Activated CD8-positive, alpha-beta T cell treated with anti-CD3 and anti-CD28 coated beads for 36 hours (primary cell): Measurements from ENCODE around the gene FSTL4. TPM values are rescaled to one million over a fixed set of nuclear protein-coding genes. Genes with fewer than 3 reads are reported as not detected.

ENCODE experiments used
- ATAC-seq: fragments of 200-7000 bp; cut with Tn5 transposase; one replicate; pipeline ENCODE4 v1.10.0; 2021; ENCODE audit warnings: mild to moderate bottlenecking, moderate library complexity
- CTCF ChIA-PET: fragments of 350-600 bp; sonication (Branson Sonifier 250); formaldehyde crosslinking; loops from one replicate; lab custom pipeline; 2021; ENCODE audit warnings: antibody characterized with exemption; lab: Charles Lee
- POLR2A ChIA-PET: fragments of 350-600 bp; sonication (Branson Sonifier 250); formaldehyde crosslinking; loops from one replicate; lab custom pipeline; 2021; ENCODE audit warnings: antibody characterized with exemption; lab: Charles Lee
- DNase-seq: peaks from one replicate; pipeline ENCODE4 v3.0.0-alpha.2; 2020
- H3K27ac Mint-ChIP-seq: one replicate; pipeline ENCODE4 v1.8.0; 2021; ENCODE audit warnings: mild to moderate bottlenecking, mixed read lengths
- H3K27me3 Mint-ChIP-seq: one replicate; pipeline ENCODE4 v1.8.0; 2021; ENCODE audit warnings: mixed read lengths
- H3K36me3 Mint-ChIP-seq: one replicate; pipeline ENCODE4 v1.8.0; 2021; ENCODE audit warnings: low read depth, mixed read lengths
- H3K4me1 Mint-ChIP-seq: one replicate; pipeline ENCODE4 v1.8.0; 2021; ENCODE audit warnings: low read depth, mixed read lengths
- H3K4me3 Mint-ChIP-seq: one replicate; pipeline ENCODE4 v1.8.0; 2021; ENCODE audit warnings: mild to moderate bottlenecking, moderate library complexity, mixed read lengths
- H3K9me3 Mint-ChIP-seq: one replicate; pipeline ENCODE4 v1.8.0; 2021; ENCODE audit warnings: mixed read lengths
- intact Hi-C: fragments of 100-400 bp; cut with micrococcal nuclease; formaldehyde crosslinking; loops from one replicate; pipeline ENCODE4 v1.10.0; 2022
- total RNA-seq, 2 experiments: library from RNA; stranded (reverse); gene quantifications; one replicate each; pipeline ENCODE4 v1.2.3, GENCODE V29; 2021
- TF ChIP-seq, protein P1 (sequence below): fragments of 200-600 bp; IDR thresholded peaks from one replicate; pipeline ENCODE4 v1.8.0; 2022; ENCODE audit warnings: antibody characterized with exemption, mild to moderate bottlenecking

The FSTL4 gene
- total RNA-seq, 2 experiments from 2014 or later: not detected

DNA sequence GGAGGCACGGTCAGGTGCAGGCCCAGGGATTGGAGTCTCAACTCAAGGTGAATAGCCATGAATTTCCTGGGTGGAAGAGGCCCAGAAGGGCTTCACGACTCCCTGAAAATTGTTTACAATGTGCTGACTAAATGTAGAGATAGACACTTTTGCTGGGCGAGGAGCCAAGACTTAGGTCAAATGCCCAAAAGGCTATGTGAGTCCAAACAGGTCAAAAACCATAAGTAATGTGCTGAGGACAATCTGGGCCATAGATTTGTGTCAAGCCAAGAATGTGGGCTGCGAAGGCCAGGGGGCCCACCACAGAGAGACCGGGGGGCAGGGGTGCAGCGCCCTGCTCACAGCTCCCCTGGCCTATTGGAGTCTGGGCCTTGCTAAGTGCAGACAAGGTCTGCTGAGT is 362.7 kb downstream of the FSTL4 start:
- DNase-seq: no peak
- no peaks in the 10 kb centered on the region for H3K27me3 Mint-ChIP-seq
- no peak overlapping the region for H3K27ac Mint-ChIP-seq
- no peak overlapping the region for H3K4me3 Mint-ChIP-seq
- TF ChIP-seq, protein P1, sequence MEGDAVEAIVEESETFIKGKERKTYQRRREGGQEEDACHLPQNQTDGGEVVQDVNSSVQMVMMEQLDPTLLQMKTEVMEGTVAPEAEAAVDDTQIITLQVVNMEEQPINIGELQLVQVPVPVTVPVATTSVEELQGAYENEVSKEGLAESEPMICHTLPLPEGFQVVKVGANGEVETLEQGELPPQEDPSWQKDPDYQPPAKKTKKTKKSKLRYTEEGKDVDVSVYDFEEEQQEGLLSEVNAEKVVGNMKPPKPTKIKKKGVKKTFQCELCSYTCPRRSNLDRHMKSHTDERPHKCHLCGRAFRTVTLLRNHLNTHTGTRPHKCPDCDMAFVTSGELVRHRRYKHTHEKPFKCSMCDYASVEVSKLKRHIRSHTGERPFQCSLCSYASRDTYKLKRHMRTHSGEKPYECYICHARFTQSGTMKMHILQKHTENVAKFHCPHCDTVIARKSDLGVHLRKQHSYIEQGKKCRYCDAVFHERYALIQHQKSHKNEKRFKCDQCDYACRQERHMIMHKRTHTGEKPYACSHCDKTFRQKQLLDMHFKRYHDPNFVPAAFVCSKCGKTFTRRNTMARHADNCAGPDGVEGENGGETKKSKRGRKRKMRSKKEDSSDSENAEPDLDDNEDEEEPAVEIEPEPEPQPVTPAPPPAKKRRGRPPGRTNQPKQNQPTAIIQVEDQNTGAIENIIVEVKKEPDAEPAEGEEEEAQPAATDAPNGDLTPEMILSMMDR: no peak
- no peaks in the 10 kb centered on the region for H3K9me3 Mint-ChIP-seq
- H3K36me3 Mint-ChIP-seq: no peaks in the 10 kb centered on the region
- ChIA-PET POLR2A (no interaction called here), CTCF (no interaction called here)
- H3K4me1 Mint-ChIP-seq: peaks cover 5% of the 10 kb centered on the region
- intact Hi-C loops: no loop called here
- ATAC-seq: no peak

DNA sequence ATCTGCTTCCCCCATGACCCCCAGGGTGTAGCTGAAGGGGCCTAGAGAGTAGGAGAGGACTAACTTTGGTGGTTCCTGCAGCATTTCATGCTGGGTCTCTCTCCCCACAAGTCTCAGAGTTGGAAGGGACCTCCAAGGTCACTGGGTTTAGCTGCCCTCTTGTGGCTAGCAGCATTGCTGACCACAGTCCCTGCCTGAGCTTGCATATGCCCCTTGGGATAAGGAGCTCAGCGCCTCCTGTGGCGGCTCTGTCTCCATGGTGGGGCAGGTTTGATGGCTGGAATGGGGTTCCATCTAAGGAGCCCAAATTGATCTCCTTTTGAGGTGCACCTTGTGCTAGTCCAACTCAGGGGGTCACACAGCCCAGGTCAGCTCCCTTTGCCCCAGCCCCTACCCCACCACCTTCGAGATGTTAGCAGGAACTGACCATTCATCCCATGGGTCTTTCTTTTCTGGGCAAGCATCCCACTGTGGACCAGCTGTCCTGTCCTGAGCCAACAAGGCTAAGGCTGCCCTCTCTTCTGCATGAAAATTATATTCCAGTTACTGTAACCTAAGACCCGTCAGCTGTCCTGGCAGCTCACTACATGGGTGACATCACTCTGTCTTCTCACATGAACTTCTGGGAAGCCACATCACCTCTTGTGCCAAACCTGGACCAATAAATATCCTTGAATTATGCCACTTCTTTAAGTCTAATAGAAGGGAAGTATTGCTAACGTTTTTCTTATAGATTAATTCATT is 364.3 kb downstream of the FSTL4 start:
- POLR2A ChIA-PET: no interaction called here
- H3K4me3 Mint-ChIP-seq: no peak overlapping the region

DNA sequence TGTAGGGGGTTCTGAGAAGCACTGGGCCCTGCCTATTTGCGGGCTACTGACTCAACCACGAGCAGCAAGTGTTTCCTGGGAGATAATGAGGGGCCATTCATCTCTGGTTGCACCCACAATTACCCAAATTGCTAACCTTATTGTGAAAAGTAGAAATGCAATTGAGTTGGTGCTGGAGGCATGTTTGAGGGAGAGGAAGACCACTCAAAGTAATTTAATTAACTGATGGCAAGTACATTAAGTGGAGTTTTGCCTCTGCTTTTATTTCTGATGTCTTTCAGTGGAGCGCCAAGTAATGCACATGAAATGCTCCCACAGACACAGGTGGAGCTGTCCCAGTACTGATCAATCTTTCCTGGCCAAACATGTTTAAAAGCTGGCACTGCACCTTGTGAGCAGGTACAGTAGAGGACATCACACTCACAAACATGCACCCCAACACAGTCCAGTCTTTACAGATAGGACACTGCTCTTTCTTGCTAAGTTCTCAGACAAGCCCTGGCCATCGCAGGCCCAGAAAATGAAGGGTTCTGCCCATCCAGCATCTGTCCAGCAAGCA is 365.1 kb downstream of the FSTL4 start:
- ChIA-PET POLR2A (no interaction called here), CTCF (interaction anchor here (1.0 kb wide), 1 partner anchor 136 kb away, joined by 3 read pairs; no protein-coding TSS in a partner anchor)
- no peak overlapping the region for H3K4me3 Mint-ChIP-seq

More for the DNA sequence above, 364.3 kb downstream of the FSTL4 start:
- Mint-ChIP-seq H3K27me3 (no peaks in the 10 kb centered on the region), H3K36me3 (no peaks in the 10 kb centered on the region), H3K9me3 (no peaks in the 10 kb centered on the region), H3K4me1 (peaks cover 13% of the 10 kb centered on the region), H3K27ac (no peak overlapping the region)
- DNase-seq (no peak), ATAC-seq (no peak)
- intact Hi-C loops: no loop called here
- TF ChIP-seq, protein P1: no peak
- CTCF ChIA-PET: interaction anchor here (1.0 kb wide), 1 partner anchor 137 kb away, joined by 3 read pairs; no protein-coding TSS in a partner anchor

DNA sequence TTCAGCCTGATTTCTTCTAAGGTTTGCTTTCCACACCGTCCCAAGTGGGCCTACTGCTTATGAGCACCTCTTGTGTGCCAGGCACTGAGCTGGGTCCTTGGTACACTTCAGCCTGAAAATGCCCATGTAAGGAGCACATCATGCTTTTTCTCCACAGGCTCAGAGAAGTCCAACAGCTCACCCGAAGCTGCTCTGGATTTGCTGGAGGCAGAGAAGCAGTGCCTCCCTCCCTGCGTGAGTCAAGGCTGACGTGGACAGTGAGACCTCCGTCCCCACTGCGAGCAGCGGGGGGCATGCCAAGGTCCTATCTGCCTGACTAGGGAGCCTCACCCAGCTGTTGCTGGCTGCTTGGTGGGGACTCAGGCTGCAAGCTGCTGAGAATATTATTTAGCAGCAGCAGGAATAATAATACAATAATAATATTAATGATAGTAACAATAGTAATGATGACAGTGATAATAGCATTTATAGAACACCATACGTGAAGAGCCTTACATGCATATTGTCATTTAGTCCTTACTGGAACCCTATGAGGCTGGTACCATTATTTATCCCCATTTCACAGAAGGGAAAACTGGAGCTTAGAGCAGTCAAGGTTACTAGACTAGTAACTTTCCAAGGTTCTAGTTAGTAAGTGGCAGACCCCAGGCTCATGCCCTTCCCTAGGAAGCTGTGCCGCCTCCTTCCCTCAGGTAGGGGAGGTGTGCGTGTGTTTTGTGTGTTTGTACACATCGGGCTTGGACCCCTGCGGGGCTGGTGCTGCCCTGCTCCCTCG is 365.8 kb downstream of the FSTL4 start:
- Mint-ChIP-seq H3K4me1 (peaks cover 13% of the 10 kb centered on the region), H3K4me3 (no peak overlapping the region), H3K27ac (no peak overlapping the region), H3K9me3 (no peaks in the 10 kb centered on the region), H3K36me3 (no peaks in the 10 kb centered on the region), H3K27me3 (no peaks in the 10 kb centered on the region)
- TF ChIP-seq, protein P1: no peak
- POLR2A ChIA-PET: no interaction called here
- CTCF ChIA-PET: interaction anchor here (1.0 kb wide), 1 partner anchor 27 kb away, joined by 3 read pairs; no protein-coding TSS in a partner anchor
- intact Hi-C loops: no loop called here
- no peak for ATAC-seq
- DNase-seq: no peak

More for the DNA sequence above, 365.1 kb downstream of the FSTL4 start:
- TF ChIP-seq, protein P1: no peak
- intact Hi-C loops: no loop called here
- ATAC-seq: no peak
- Mint-ChIP-seq H3K9me3 (no peaks in the 10 kb centered on the region), H3K27me3 (no peaks in the 10 kb centered on the region), H3K27ac (no peak overlapping the region), H3K36me3 (no peaks in the 10 kb centered on the region), H3K4me1 (peaks cover 13% of the 10 kb centered on the region)
- DNase-seq: no peak
